Epithelial cell of proximal tubule (primary cell): ENCODE results near the gene CD83. TPM values are rescaled to one million over a fixed set of nuclear protein-coding genes. Genes with fewer than 3 reads are reported as not detected.

Source experiments
- DNase-seq: peaks from one replicate; pipeline ENCODE4 v3.0.0-alpha.2; 2011; ENCODE audit warnings: low read depth
- H3K4me3 ChIP-seq: 2 replicates; pipeline ENCODE4 v1.5.1; 2011; ENCODE audit warnings: low read depth, mild to moderate bottlenecking, low read length
- CTCF ChIP-seq: conservative IDR thresholded peaks from 2 replicates; pipeline ENCODE4 v1.5.1; 2012; ENCODE audit warnings: low read depth, mild to moderate bottlenecking, low read length
- total RNA-seq: library from RNA; depleted of rRNA; stranded (reverse); fragments of >200 nt; gene quantifications from 2 replicates; pipeline ENCODE4 v1.2.3, GENCODE V29; 2015

Gene CD83
- total RNA-seq, 1 donor from 2014 or later, result 3.7 TPM

GRCh38 chr6:14121936-14122344 lies 4.4 kb downstream of the CD83 start:
- H3K4me3 ChIP-seq, result no peak overlapping the region
- TF ChIP-seq CTCF, result no peak
- DNase-seq, result no peak

DNA sequence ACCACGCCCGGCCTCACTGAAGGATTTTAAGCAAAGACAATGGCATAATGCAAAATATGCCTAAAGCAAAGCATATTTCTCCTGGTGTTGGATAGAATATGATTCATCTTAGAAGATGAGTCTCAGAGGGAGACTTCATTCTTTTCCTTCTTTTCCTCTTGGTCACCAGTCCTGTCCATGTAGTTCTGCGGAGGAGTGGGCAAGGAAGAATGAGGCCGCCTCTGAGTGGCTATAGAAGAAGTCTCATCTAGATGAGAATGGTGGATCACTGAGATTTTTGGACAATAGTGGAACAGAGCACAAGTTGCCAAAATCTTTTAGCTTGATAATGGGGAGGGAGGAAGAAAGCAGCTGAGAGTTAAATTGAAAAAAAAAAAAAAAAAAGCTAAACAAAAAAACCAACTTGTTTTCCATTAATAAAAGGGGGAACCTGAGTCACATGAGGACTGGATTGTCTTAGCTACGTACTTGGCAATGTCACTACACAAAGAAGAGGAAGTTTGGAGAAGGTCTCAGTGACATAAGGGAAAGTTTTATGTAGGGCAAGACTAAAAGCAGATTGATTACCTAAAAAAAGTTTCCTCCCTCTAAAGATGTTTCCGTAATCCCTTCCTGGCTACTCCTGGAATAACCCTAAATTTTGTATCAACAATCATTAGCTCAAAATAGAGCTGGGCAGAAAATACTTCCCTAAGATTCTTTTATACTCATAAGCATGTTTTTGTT lies 6.0 kb downstream of the CD83 start:
- DNase-seq, result no peak
- TF ChIP-seq CTCF, result no peak
- no peak overlapping the region for H3K4me3 ChIP-seq

DNA sequence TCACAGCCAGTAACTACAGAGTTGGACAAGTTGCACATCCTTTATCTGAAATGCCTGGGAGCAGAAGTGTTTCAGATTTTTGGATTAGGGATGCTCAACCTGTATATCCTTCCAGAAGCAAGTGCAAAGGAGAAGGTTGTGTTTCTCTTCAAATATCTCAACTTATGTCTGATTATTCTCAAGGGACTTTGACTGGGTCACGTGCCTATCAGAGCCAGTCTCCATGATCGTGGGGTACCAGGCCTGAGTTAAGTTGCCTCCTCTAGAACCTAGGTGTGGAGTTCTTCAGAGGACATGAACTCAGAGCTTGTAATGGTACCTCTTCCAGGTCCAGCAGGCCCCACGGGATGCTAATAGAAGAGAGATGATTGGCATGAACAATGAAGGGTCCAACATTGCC lies 7.8 kb downstream of the CD83 start:
- no peak overlapping the region for H3K4me3 ChIP-seq
- no peak for TF ChIP-seq CTCF
- DNase-seq, result no peak

DNA sequence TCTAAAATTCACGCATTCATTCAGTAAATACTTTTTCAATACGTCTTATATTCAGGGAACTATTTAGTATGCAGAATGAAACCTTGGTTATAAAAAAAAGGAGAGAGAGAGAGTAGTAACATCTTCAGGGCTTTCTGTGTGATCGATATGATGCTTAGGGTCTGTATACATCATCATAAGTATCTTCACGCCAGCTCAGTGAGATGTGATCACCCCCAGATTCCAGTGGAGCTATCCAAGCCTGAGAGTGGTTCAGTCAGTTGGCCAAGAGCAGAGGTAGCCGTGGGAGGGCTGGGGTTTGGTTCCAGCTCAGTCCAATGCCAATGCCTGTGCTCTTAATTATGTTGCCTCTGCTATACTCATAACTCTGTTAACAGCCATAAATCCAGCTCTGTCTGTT lies 8.6 kb downstream of the CD83 start:
- TF ChIP-seq CTCF, result no peak
- DNase-seq, result no peak
- H3K4me3 ChIP-seq, result no peak overlapping the region

DNA sequence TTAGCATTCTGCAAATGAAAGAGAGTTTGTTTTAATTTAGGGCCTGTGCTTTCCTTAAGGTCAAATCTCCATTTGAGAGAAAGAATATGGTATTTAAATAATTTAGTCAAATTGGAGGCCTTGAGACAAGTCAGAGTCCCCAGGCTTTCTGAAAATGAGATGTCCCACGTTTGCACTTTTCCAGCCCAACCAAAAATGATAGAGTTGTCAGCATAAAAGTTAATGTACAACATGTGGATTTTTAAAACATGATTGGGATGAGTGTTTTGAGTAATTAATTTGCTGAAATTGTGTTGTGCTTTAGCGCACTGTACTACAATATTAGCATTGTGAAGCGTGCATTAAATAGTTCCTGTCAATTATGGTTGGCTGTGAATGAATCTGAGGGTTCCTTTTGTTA lies 10.0 kb downstream of the CD83 start:
- H3K4me3 ChIP-seq, result no peak overlapping the region
- no peak for TF ChIP-seq CTCF
- no peak for DNase-seq

- no peak for DNase-seq
- no peak for TF ChIP-seq CTCF
- H3K4me3 ChIP-seq, result no peak overlapping the region
These were observed 10.4 kb downstream of the CD83 start for GRCh38 chr6:14128012-14128411.

DNA sequence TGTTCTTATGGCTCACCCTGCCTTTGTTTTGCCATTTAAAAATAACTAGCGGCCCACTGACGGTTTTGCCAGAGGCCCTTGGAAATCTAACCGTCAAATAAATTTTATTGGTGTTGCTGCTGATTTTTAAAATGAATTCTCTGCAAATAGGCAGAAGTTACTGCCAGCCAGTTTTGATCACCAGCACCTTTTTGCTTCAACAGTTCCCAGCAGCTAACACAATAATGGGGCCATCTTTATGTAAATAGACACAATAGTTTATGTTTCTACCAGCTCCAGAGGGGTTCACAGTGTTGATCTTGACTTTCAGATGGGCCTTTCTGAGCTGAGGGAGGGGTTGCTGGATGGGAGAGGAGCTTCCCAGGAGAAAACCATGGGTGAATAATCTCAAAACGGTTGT lies 11.2 kb downstream of the CD83 start:
- no peak for DNase-seq
- no peak for TF ChIP-seq CTCF
- H3K4me3 ChIP-seq, result no peak overlapping the region
